Left lung (tissue), 10 donors: ENCODE data around the gene STK11. TPM values are rescaled to one million over a fixed set of nuclear protein-coding genes. Genes with fewer than 3 reads are reported as not detected.

Experiments
- ATAC-seq: fragments of 200-7000 bp; cut with Tn5 transposase; one replicate; pipeline ENCODE4 v1.9.1; 2020; ENCODE audit warnings: moderate library complexity
- DNase-seq, 4 donors: peaks; one replicate each; pipeline ENCODE4 v3.0.0-alpha.2; 2013 to 2020
- H3K27ac ChIP-seq, 2 donors: fragments of 200-600 bp; sonication (generic) in 1 of 2; one replicate each; pipeline versions ENCODE4 v1.5.0 to v1.8.0; 2020 to 2021
- H3K27me3 ChIP-seq, 2 donors: fragments of 200-600 bp; sonication (generic) in 1 of 2; one replicate each; pipeline versions ENCODE4 v1.5.0 to v1.8.0; 2020 to 2021
- H3K36me3 ChIP-seq, 2 donors: fragments of 200-600 bp; sonication (generic) in 1 of 2; one replicate each; pipeline versions ENCODE4 v1.5.0 to v1.8.0; 2020 to 2021
- H3K4me1 ChIP-seq, 2 donors: fragments of 200-600 bp; one replicate each; pipeline ENCODE4 v1.8.0; 2021
- H3K4me3 ChIP-seq, 2 donors: fragments of 200-600 bp; sonication (generic) in 1 of 2; one replicate each; pipeline versions ENCODE4 v1.5.0 to v1.8.0; 2020 to 2021; ENCODE audit warnings: mild to moderate bottlenecking in 1 of 2
- H3K9me3 ChIP-seq, 2 donors: fragments of 200-600 bp; sonication (generic) in 1 of 2; one replicate each; pipeline versions ENCODE4 v1.5.0 to v1.8.0; 2020 to 2021
- CTCF ChIP-seq, 2 donors: fragments of 200-600 bp; sonication (generic) in 1 of 2; IDR thresholded peaks; one replicate each; pipeline versions ENCODE4 v1.5.0 to v1.8.0; 2021; ENCODE audit warnings: antibody characterized with exemption in 2 of 2
- intact Hi-C, 2 donors: fragments of 100-400 bp; cut with DNase I; formaldehyde crosslinking; loops; one replicate each; pipeline versions ENCODE4 v1.11.2 to v1.14.2; 2022
- polyA plus RNA-seq, 6 donors: library from polyadenylated mRNA; unstranded; fragments of 120-200 nt; gene quantifications; one replicate each; pipeline ENCODE4 v1.2.1, GENCODE V29; 2013; ENCODE audit not compliant: insufficient read length in 6 of 6
- total RNA-seq, 2 donors: library from RNA; stranded (reverse); fragmentation: NEBNext Ultra II Directional; extraction: Animal tissue kit (Norgen Biotek cat#: 25700); gene quantifications; one replicate each; pipeline ENCODE4 v1.2.1, GENCODE V29; 2021
- donor health status: DM: no; HTN: yes; CAD: no.
- donor health status: DM: no; HTN: no; CAD: no.

The STK11 gene
- total and polyA plus RNA-seq, 8 donors: 42.6 to 58.4 (median 51.1) TPM

- Histone ChIP-seq H3K4me1 (peaks cover 27 to 51% of the 10 kb centered on the region in 2 donors), H3K36me3 (peaks cover 0 to 32% of the 10 kb centered on the region in 2 donors), H3K4me3 (no peak overlapping the region), H3K27me3 (no peaks in the 10 kb centered on the region), H3K9me3 (no peaks in the 10 kb centered on the region), H3K27ac (peak overlapping the region in 1 of 2 donors; percentile 7)
- intact Hi-C loops: no loop called here
- TF ChIP-seq CTCF (IDR thresholded peaks at IDR 0.05): no peak
- ATAC-seq (no peak), DNase-seq (no peak)
These were observed 11.8 kb downstream of the STK11 start for GRCh38 chr19:1217366-1217765.

GRCh38 chr19:1218751-1219567 is 13.4 kb downstream of the STK11 start:
- no peaks in the 10 kb centered on the region for H3K9me3 ChIP-seq
- H3K4me1 ChIP-seq: peaks cover 19 to 37% of the 10 kb centered on the region in 2 donors
- peak overlapping the region in 1 of 2 donors; percentile 7 for H3K27ac ChIP-seq
- DNase-seq (no peak), ATAC-seq (no peak)
- peaks cover 0 to 47% of the 10 kb centered on the region in 2 donors for H3K36me3 ChIP-seq
- H3K27me3 ChIP-seq: no peaks in the 10 kb centered on the region
- intact Hi-C loops: no loop called here
- no peak for TF ChIP-seq CTCF (IDR thresholded peaks at IDR 0.05)
- H3K4me3 ChIP-seq: no peak overlapping the region

GRCh38 chr19:1219786-1220476 is 14.4 kb downstream of the STK11 start:
- intact Hi-C loops: no loop called here

GRCh38 chr19:1220477-1220930 is 14.9 kb downstream of the STK11 start:
- peaks cover 4 to 22% of the 10 kb centered on the region in 2 donors for H3K4me1 ChIP-seq
- no peak for TF ChIP-seq CTCF (IDR thresholded peaks at IDR 0.05)
- peaks cover 0 to 63% of the 10 kb centered on the region in 2 donors for H3K36me3 ChIP-seq
- DNase-seq (no peak), ATAC-seq (no peak)
- intact Hi-C loops: no loop called here
- H3K27me3 ChIP-seq: no peaks in the 10 kb centered on the region
- no peaks in the 10 kb centered on the region for H3K9me3 ChIP-seq
- H3K4me3 ChIP-seq: no peak overlapping the region
- H3K27ac ChIP-seq: no peak overlapping the region

More at GRCh38 chr19:1219786-1220476, 14.4 kb downstream of the STK11 start:
- Histone ChIP-seq H3K36me3 (peaks cover 0 to 57% of the 10 kb centered on the region in 2 donors), H3K9me3 (no peaks in the 10 kb centered on the region), H3K27ac (no peak overlapping the region), H3K27me3 (no peaks in the 10 kb centered on the region), H3K4me1 (peaks cover 9 to 27% of the 10 kb centered on the region in 2 donors), H3K4me3 (no peak overlapping the region)
- ATAC-seq (no peak), DNase-seq (no peak)
- TF ChIP-seq CTCF (IDR thresholded peaks at IDR 0.05): no peak
